Lung microvascular endothelial cell (primary cell): ENCODE measurements around the gene ASPRV1. TPM values are rescaled to one million over a fixed set of nuclear protein-coding genes. Genes with fewer than 3 reads are reported as not detected.
A peak's percentile ranks its signal among the peaks of the same experiment; 100 is the strongest.
"Not testable (repeated sequence)": the region's sequence is repeated elsewhere in the genome, so short reads cannot be mapped to it uniquely, and the experiment has no call there.

Source experiments
- DNase-seq, 2 donors: peaks; one replicate each; pipeline versions ENCODE4 v3.0.0 to v3.0.0-alpha.2; 2010; ENCODE audit warnings: low read depth in 2 of 2
- total RNA-seq: library from RNA; depleted of rRNA; stranded (reverse); fragments of >200 nt; gene quantifications from 2 replicates; pipeline ENCODE4 v1.2.1, GENCODE V29; 2014

ASPRV1 gene
- total RNA-seq, result under 0.01 TPM in 2 replicates

GRCh38 chr2:69961496-69961895 is at the start of gene ASPRV1:
Gene ASPRV1, minus strand, starts transcription at chr2:69961631. Its CDS starts 195 bp downstream, at chr2:69961436.
- DNase-seq, result no peak

- DNase-seq, result no peak
Measured at GRCh38 chr2:70010576-70011111, 49.2 kb upstream of the ASPRV1 start.

GRCh38 chr2:70009762-70010575 is 48.5 kb upstream of the ASPRV1 start:
- peak in 1 of 2 donors; percentile 25 for DNase-seq

- DNase-seq, result no peak
Measured at GRCh38 chr2:70008290-70008689, 46.9 kb upstream of the ASPRV1 start.

GRCh38 chr2:70007151-70007550 is 45.7 kb upstream of the ASPRV1 start:
- DNase-seq, result no peak

GRCh38 chr2:70006447-70006784 is 45.0 kb upstream of the ASPRV1 start:
- DNase-seq, result no peak

GRCh38 chr2:70005752-70006446 is 44.5 kb upstream of the ASPRV1 start:
- DNase-seq, result no peak

- no peak for DNase-seq
Measured at GRCh38 chr2:70005216-70005615, 43.8 kb upstream of the ASPRV1 start.

GRCh38 chr2:70003093-70003830 is 41.8 kb upstream of the ASPRV1 start:
- no peak for DNase-seq

GRCh38 chr2:70002241-70002899 is 40.9 kb upstream of the ASPRV1 start:
- DNase-seq, result peak in 1 of 2 donors; percentile 54

- DNase-seq, result not testable (repeated sequence)
Measured at GRCh38 chr2:70000529-70000928, 39.1 kb upstream of the ASPRV1 start.

- no peak for DNase-seq
Measured at GRCh38 chr2:69998761-69999160, 37.3 kb upstream of the ASPRV1 start.

GRCh38 chr2:69997015-69997830 is 35.8 kb upstream of the ASPRV1 start:
- DNase-seq, result peak in 1 of 2 donors; percentile 11

GRCh38 chr2:69995511-69995910 is 34.1 kb upstream of the ASPRV1 start:
- DNase-seq, result no peak

- no peak for DNase-seq
Measured at GRCh38 chr2:69994166-69994565, 32.7 kb upstream of the ASPRV1 start.

GRCh38 chr2:69993708-69994107 is 32.3 kb upstream of the ASPRV1 start:
- DNase-seq, result no peak

GRCh38 chr2:69993048-69993565 is 31.7 kb upstream of the ASPRV1 start:
- DNase-seq, result no peak

GRCh38 chr2:69992310-69993047 is 31.0 kb upstream of the ASPRV1 start:
- no peak for DNase-seq

- no peak for DNase-seq
Measured at GRCh38 chr2:69989441-69990105, 28.1 kb upstream of the ASPRV1 start.
